Cardiac fibroblast (primary cell): Measurements from ENCODE around the gene ZNF587.
"Not testable (repeated sequence)": the region's sequence is repeated elsewhere in the genome, so short reads cannot be mapped to it uniquely, and the experiment has no call there.

Experiments used
- DNase-seq, 2 donors: peaks; one replicate each; pipeline versions ENCODE4 v3.0.0 to v3.0.0-alpha.2; 2010; ENCODE audit warnings: low read depth in 2 of 2
- H3K4me3 ChIP-seq, 2 donors: replicated peaks in 1 of 2; 1 replicate in 1 of 2; 2 replicates in 1 of 2; pipeline ENCODE4 v1.5.1; 2011; ENCODE audit warnings: low read depth in 2 of 2, low read length in 2 of 2, mild to moderate bottlenecking in 2 of 2, moderate library complexity in 1 of 2
- CTCF ChIP-seq: IDR thresholded peaks from one replicate; pipeline ENCODE4 v1.5.1; 2011; ENCODE audit warnings: low read depth, mild to moderate bottlenecking, low read length, inconsistent platforms

The ZNF587 gene

GRCh38 chr19:57829316-57829715 lies 20.3 kb upstream of the ZNF587 start:
- TF ChIP-seq CTCF: no peak
- no peak overlapping the region for H3K4me3 ChIP-seq
- DNase-seq: peak in 1 of 2 donors; percentile 83

GRCh38 chr19:57830071-57830602 lies 19.5 kb upstream of the ZNF587 start, which contains the start of gene ZNF587B:
Gene ZNF587B (plus strand): TSS chr19:57830299. CDS start chr19:57830529, 230 bp downstream.
- peak within 1 kb of the TSS; percentile 61 to 67 for H3K4me3 ChIP-seq
- DNase-seq: peak; percentile 89 to 90
- no peak for TF ChIP-seq CTCF

- DNase-seq, H3K4me3 ChIP-seq: not testable (repeated sequence)
Observed at GRCh38 chr19:57836991-57837390, 12.7 kb upstream of the ZNF587 start.

- DNase-seq, H3K4me3 ChIP-seq: not testable (repeated sequence)
Observed at GRCh38 chr19:57838622-57839191, 11.0 kb upstream of the ZNF587 start.

GRCh38 chr19:57841122-57841763 lies 8.4 kb upstream of the ZNF587 start:
- no peak overlapping the region for H3K4me3 ChIP-seq
- no peak for TF ChIP-seq CTCF

GRCh38 chr19:57847164-57847563 lies 2.5 kb upstream of the ZNF587 start:
- not testable (repeated sequence) for H3K4me3 ChIP-seq
- peak in 1 of 2 donors; percentile 7 for DNase-seq

More at GRCh38 chr19:57841122-57841763, 8.4 kb upstream of the ZNF587 start:
- DNase-seq: no peak

- DNase-seq: not testable (repeated sequence)
- H3K4me3 ChIP-seq: peak overlapping the region in 1 of 2 donors; percentile 67
Observed at GRCh38 chr19:57849162-57849665, 445 bp upstream of the ZNF587 start.

- peak; percentile 27 to 56 for DNase-seq
- no peak for TF ChIP-seq CTCF
- H3K4me3 ChIP-seq: peak overlapping the region; percentile 67 to 80
Observed at GRCh38 chr19:57850553-57851017, 926 bp downstream of the ZNF587 start.

GRCh38 chr19:57851812-57852603 lies 2.3 kb downstream of the ZNF587 start:
- H3K4me3 ChIP-seq, DNase-seq: not testable (repeated sequence)

- not testable (repeated sequence) for H3K4me3 ChIP-seq, DNase-seq
Observed at GRCh38 chr19:57854117-57854516, 4.5 kb downstream of the ZNF587 start.

GRCh38 chr19:57862351-57862750 lies 12.7 kb downstream of the ZNF587 start:
- not testable (repeated sequence) for DNase-seq, H3K4me3 ChIP-seq
